Neural cell (in vitro differentiated cells): ENCODE results near the gene MLLT3. TPM values are rescaled to one million over a fixed set of nuclear protein-coding genes. Genes with fewer than 3 reads are reported as not detected.

Experiments
- H2AFZ ChIP-seq: fragments of 200-600, 300-800 bp; sonication (generic), shearing (Covaris generic); 2 replicates; pipeline ENCODE4 v1.6.0; 2014; ENCODE audit warnings: low read depth, mild to moderate bottlenecking, antibody characterized with exemption, low read length, moderate library complexity
- H3F3A ChIP-seq: fragments of 200-600 bp; shearing (Covaris generic); 2 replicates; pipeline ENCODE4 v1.6.1; 2016; ENCODE audit warnings: mild to moderate bottlenecking, moderate library complexity, mixed read lengths, antibody characterized with exemption, low read length; ENCODE audit not compliant: insufficient read depth, poor library complexity, severe bottlenecking
- H3K27ac ChIP-seq: fragments of 200-600, 300-800 bp; sonication (generic), shearing (Covaris generic); 2 replicates; pipeline ENCODE4 v1.5.1; 2014; ENCODE audit warnings: mild to moderate bottlenecking, low read length, moderate library complexity
- H3K27me3 ChIP-seq: fragments of 300-800, 200-600 bp; sonication (generic), shearing (Covaris generic); 2 replicates; pipeline ENCODE4 v1.6.0; 2014; ENCODE audit warnings: mild to moderate bottlenecking, low read depth, low read length, moderate library complexity; ENCODE audit not compliant: insufficient read depth
- H3K36me3 ChIP-seq: fragments of 300-800, 200-600 bp; sonication (generic), shearing (Covaris generic); 2 replicates; pipeline ENCODE4 v1.5.1; 2014; ENCODE audit warnings: mild to moderate bottlenecking, antibody characterized with exemption, low read length, moderate library complexity; ENCODE audit not compliant: insufficient read depth
- H3K4me2 ChIP-seq: fragments of 300-800, 200-600 bp; sonication (generic), shearing (Covaris generic); 2 replicates; pipeline ENCODE4 v1.6.0; 2014; ENCODE audit warnings: mild to moderate bottlenecking, low read length
- H3K4me3 ChIP-seq: fragments of 300-800, 200-600 bp; sonication (generic), shearing (Covaris generic); 2 replicates; pipeline ENCODE4 v1.5.1; 2014; ENCODE audit warnings: mild to moderate bottlenecking, low read length, moderate library complexity
- H3K79me2 ChIP-seq: fragments of 200-600 bp; shearing (Covaris generic); replicated peaks from 2 replicates; pipeline ENCODE4 v1.6.0; 2014; ENCODE audit warnings: mild to moderate bottlenecking, low read length, moderate library complexity; ENCODE audit not compliant: insufficient read depth
- H3K9ac ChIP-seq: fragments of 300-800, 200-600 bp; sonication (generic), shearing (Covaris generic); 2 replicates; pipeline ENCODE4 v1.6.1; 2016; ENCODE audit warnings: mild to moderate bottlenecking, low read length, mixed read lengths
- H3K9me2 ChIP-seq: fragments of 200-600 bp; shearing (Covaris generic); 2 replicates; pipeline ENCODE4 v1.6.1; 2016; ENCODE audit warnings: mild to moderate bottlenecking, low read length, mixed read lengths; ENCODE audit not compliant: insufficient read depth
- H3K9me3 ChIP-seq: fragments of 200-600, 300-800 bp; sonication (generic), shearing (Covaris generic); 2 replicates; pipeline ENCODE4 v1.6.1; 2016; ENCODE audit warnings: mild to moderate bottlenecking, mixed run types, low read length, moderate library complexity, mixed read lengths
- H4K20me1 ChIP-seq: fragments of 200-600 bp; shearing (Covaris generic); 2 replicates; pipeline ENCODE4 v1.6.1; 2016; ENCODE audit warnings: mild to moderate bottlenecking, mixed run types; ENCODE audit not compliant: insufficient read depth
- CTCF ChIP-seq: fragments of 450-650 bp; IDR thresholded peaks from 2 replicates; pipeline ENCODE4 v1.5.1; 2014; ENCODE audit warnings: antibody characterized with exemption, mild to moderate bottlenecking, moderate library complexity; ENCODE audit not compliant: poor library complexity, severe bottlenecking
- EP300 ChIP-seq: fragments of 450-650 bp; conservative IDR thresholded peaks from 2 replicates; pipeline ENCODE4 v1.6.1; 2014; ENCODE audit warnings: antibody characterized with exemption, mild to moderate bottlenecking, moderate library complexity; ENCODE audit not compliant: poor library complexity, severe bottlenecking
- EZH2 ChIP-seq: fragments of 200-600, 300-800 bp; shearing (Covaris generic), sonication (generic); IDR thresholded peaks from 2 replicates; pipeline ENCODE4 v1.6.1; 2014; ENCODE audit warnings: antibody characterized with exemption, low read length, borderline replicate concordance, mild to moderate bottlenecking; ENCODE audit not compliant: insufficient read depth, poor library complexity, severe bottlenecking
- MXI1 ChIP-seq: fragments of 450-650 bp; conservative IDR thresholded peaks from 2 replicates; pipeline ENCODE4 v1.6.1; 2014; ENCODE audit warnings: antibody characterized with exemption, mild to moderate bottlenecking; ENCODE audit not compliant: poor library complexity, severe bottlenecking
- POLR2AphosphoS5 ChIP-seq: IDR thresholded peaks from 2 replicates; pipeline ENCODE4 v1.6.1; 2012
- RAD21 ChIP-seq: fragments of 450-650 bp; conservative IDR thresholded peaks from 2 replicates; pipeline ENCODE4 v1.6.1; 2014; ENCODE audit warnings: antibody characterized with exemption, mild to moderate bottlenecking, moderate library complexity
- REST ChIP-seq: IDR thresholded peaks from 2 replicates; pipeline ENCODE4 v1.6.1; 2012; ENCODE audit warnings: borderline replicate concordance
- SMC3 ChIP-seq: fragments of 450-650 bp; conservative IDR thresholded peaks from 2 replicates; pipeline ENCODE4 v1.6.1; 2014; ENCODE audit warnings: antibody characterized with exemption, mild to moderate bottlenecking, moderate library complexity; ENCODE audit not compliant: poor library complexity
- TAF1 ChIP-seq: IDR thresholded peaks from 2 replicates; pipeline ENCODE4 v1.6.1; 2012; ENCODE audit warnings: low read depth
- polyA plus RNA-seq: library from polyadenylated mRNA; depleted of rRNA; stranded (reverse); fragments of >200 nt; gene quantifications from 2 replicates; pipeline ENCODE4 v1.2.3, GENCODE V29; 2014

The MLLT3 gene
- polyA plus RNA-seq, 1 donor from 2014 or later: 61.5 TPM

GRCh38 chr9:20409321-20410092 lies 212.8 kb downstream of the MLLT3 start:
- H3F3A ChIP-seq: no peaks in the 10 kb centered on the region
- H3K36me3 ChIP-seq: no peaks in the 10 kb centered on the region
- no peaks in the 10 kb centered on the region for H4K20me1 ChIP-seq
- H3K79me2 ChIP-seq: no peaks in the 10 kb centered on the region
- TF ChIP-seq REST (no peak), MXI1 (no peak), CTCF (no peak), POLR2AphosphoS5 (no peak), TAF1 (no peak), RAD21 (no peak), EZH2 (no peak), EP300 (no peak), SMC3 (no peak)
- H3K4me3 ChIP-seq: no peak overlapping the region
- no peak overlapping the region for H3K27ac ChIP-seq
- no peak overlapping the region for H3K9ac ChIP-seq
- no peaks in the 10 kb centered on the region for H3K9me2 ChIP-seq
- no peaks in the 10 kb centered on the region for H3K27me3 ChIP-seq
- no peaks in the 10 kb centered on the region for H3K9me3 ChIP-seq
- H3K4me2 ChIP-seq: no peak overlapping the region
- no peak overlapping the region for H2AFZ ChIP-seq

GRCh38 chr9:20408513-20408912 lies 213.8 kb downstream of the MLLT3 start:
- no peaks in the 10 kb centered on the region for H3K9me2 ChIP-seq
- H3K27ac ChIP-seq: no peak overlapping the region
- no peak overlapping the region for H3K4me2 ChIP-seq
- H3K9me3 ChIP-seq: no peaks in the 10 kb centered on the region
- H3K79me2 ChIP-seq: no peaks in the 10 kb centered on the region
- no peaks in the 10 kb centered on the region for H4K20me1 ChIP-seq
- no peaks in the 10 kb centered on the region for H3K27me3 ChIP-seq
- no peaks in the 10 kb centered on the region for H3K36me3 ChIP-seq
- no peak overlapping the region for H3K4me3 ChIP-seq
- no peak for TF ChIP-seq RAD21
- TF ChIP-seq POLR2AphosphoS5: no peak
- TF ChIP-seq EP300: no peak
- TF ChIP-seq EZH2: no peak
- TF ChIP-seq SMC3: no peak
- TF ChIP-seq TAF1: no peak
- no peak for TF ChIP-seq CTCF
- TF ChIP-seq REST: no peak
- TF ChIP-seq MXI1: no peak
- H2AFZ ChIP-seq: no peak overlapping the region
- no peak overlapping the region for H3K9ac ChIP-seq
- no peaks in the 10 kb centered on the region for H3F3A ChIP-seq
